ENCODE data around the gene MZF1.
A peak's percentile ranks its signal among the peaks of the same experiment; 100 is the strongest.
"Not testable (repeated sequence)": the region's sequence is repeated elsewhere in the genome, so short reads cannot be mapped to it uniquely, and the experiment has no call there.

The MZF1 gene

GRCh38 chr19:58572818-58573657 lies at the start of gene MZF1:
Gene MZF1, minus strand, starts transcription at chr19:58573335. Its CDS starts 1,946 bp downstream, at chr19:58571389.
- peak; percentile 99 for DNase-seq (ENCODE audit: low read depth)

DNA sequence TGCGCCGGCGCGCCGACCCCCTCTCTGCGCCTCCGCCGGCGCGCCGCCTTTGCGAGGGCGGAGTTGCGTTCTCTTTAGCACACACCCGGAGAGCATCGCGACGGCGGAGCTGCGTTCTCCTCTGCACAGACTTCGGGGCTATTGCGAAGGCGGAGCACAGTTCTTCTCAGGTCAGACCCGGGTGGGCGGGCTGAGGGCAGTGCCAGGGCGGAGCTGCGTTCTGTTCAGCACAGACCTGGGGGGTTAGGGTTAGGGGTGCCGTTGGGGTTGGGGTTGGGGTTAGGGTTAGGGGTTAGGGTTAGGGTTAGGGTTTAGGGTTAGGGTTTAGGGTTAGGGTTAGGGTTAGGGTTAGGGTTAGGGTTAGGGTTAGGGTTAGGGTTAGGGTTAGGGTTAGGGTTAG lies 34.1 kb upstream of the MZF1 start:
- not testable (repeated sequence) for DNase-seq (ENCODE audit: low read depth)

- not testable (repeated sequence) for DNase-seq (ENCODE audit: low read depth)
Observed at GRCh38 chr19:58606251-58606896, 33.2 kb upstream of the MZF1 start.

DNA sequence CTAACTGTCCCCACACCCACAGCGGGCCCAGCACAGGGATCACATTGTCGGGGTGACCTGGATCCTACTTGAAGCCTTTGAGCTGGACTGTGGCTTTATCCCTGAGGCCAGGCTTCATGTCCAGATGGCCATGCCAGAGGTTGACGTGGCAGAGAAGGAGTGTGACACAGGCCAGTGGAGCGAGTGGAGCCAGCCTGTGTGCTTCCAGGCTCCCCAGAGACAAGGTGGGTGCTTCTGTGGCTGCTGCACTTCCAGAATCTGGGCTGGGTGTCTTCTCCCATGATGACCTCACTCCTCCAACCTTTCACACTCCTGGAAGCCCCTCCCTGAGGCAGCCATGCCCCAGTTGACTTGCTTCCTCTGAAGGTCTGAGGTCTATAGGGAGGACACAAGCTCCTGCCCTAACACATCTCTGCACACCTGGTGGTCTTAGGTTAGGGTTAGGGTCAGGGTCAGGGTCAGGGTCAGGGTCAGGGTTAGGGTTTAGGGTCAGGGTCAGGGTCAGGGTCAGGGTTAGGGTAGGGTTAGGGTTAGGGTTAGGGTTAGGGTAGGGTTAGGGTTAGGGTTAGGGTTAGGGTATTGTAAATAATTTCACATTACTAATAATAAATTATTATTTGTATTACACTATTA lies 13.1 kb upstream of the MZF1 start:
- DNase-seq (ENCODE audit: low read depth), result no peak

- no peak for DNase-seq (ENCODE audit: low read depth)
Observed at GRCh38 chr19:58585442-58586132, 12.5 kb upstream of the MZF1 start.

DNA sequence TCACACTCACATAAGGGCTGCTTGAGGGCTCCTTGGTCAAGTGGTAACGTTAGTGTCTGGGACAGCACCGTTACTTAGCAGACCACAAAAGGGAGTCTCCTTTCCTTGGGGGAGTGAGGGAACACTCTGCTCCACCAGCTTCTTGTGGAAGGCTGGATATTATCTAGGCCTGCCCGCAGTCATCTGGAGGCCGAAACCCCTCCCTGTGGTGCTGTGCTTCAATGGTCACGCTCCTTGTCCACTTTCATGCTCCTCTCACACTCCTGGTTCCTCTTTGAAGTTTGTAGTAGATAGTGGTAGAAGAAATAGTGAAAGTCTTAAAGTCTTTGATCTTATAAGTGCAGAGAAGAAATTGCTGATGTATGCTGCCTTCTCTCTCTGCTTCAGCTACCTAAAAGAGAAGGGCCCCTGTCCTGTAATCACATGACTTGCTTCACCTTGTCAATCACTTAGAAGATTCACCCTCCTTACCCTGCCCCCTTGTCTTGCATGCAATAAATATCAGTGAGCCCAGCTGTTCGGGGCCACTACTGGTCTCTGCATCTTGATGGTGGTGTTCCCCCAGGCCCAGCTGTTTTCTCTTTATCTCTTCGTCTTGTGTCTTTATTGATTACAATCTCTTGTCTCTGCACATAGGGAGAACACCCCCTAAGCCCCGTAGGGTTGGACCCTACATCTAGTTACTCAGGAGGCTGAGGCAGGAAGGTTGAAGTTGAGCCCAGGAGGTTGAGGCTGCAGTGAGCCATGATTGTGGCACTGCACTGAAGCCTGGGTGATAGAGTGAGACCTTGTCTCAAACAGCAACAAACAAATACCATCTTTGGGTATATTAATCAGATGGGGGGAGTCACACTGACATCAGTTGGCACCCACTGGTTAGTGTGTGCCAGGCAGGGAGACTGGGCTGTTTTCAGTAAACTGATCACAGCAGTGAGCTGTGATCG lies 11.6 kb upstream of the MZF1 start:
- DNase-seq (ENCODE audit: low read depth), result no peak

GRCh38 chr19:58582985-58583384 lies 9.8 kb upstream of the MZF1 start:
- DNase-seq (ENCODE audit: low read depth), result no peak

- peak; percentile 85 for DNase-seq (ENCODE audit: low read depth)
Observed at GRCh38 chr19:58581227-58582141, 8.3 kb upstream of the MZF1 start.

DNA sequence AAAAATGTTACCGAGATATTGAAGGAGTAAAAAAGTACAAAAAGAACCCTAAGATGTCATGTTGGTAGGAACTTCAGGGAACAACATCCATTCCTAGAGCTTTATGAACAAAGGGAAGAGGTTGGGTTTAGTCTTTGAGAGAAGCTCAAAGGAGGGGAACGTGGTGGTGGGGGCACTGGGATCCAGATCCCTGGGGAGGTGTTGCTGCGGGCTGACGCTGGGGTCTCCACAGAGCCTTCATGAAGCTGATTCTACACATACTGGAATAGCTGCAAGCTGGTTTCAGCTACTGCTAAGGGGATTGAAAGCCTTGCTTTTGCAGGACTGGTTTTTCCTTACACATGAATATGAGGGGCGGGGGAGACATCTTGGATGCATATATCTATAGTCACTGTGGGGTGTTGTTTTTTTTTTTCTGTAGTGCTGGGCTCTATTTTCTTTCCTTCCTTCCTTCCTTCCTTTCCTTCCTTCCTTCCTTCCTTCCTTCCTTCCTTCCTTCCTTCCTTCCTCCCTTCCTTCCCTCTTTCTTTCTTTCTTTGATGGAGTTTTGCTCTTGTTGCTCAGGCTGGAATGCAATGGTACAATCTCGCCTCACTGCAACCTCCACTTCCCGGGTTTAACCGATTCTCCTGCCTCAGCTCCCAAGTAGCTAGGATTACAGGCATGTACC lies 6.5 kb upstream of the MZF1 start:
- no peak for DNase-seq (ENCODE audit: low read depth)

DNA sequence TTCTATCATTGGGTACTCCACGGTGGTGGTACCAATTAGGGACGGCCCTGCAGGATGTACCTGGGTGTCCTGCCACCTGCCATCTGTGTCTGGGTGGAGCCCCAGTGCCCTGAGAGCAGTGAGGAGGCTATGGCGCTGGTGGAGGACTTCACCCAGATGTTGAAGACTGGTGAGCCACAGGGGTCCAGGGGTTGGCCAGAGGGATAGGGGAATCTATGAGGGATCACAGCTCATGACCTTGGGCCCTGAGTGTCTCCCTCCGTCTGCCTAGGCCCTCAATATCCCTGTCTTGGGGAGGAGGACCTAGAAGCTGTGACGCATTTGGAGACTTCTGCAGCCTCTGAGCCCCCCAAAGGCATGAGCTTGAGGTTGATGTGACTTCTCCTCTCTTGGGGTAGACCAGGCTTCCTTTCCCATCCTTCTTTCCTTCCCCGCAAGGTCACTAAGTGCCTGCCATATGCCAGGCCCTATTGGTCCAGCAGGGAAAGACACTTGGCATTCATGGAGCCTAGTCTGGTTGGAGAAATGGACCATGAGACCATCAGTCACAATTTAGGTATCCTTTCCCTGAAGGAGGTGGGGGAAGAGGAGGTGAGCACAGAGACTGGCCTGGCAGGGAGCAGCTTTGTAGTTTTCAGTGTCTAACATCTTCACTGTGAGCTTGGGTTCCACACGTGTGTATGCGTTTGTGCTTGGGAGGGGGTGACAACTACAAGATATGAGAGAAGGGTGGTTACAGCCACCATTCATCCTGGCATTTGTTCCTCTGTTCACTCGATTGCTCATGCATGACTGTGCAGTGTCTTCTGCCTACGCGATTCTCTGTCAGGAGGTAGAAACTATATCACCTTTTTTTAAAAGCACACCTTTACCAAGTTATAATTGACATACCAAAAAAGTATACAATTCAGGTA lies 5.1 kb upstream of the MZF1 start:
- no peak for DNase-seq (ENCODE audit: low read depth)

DNA sequence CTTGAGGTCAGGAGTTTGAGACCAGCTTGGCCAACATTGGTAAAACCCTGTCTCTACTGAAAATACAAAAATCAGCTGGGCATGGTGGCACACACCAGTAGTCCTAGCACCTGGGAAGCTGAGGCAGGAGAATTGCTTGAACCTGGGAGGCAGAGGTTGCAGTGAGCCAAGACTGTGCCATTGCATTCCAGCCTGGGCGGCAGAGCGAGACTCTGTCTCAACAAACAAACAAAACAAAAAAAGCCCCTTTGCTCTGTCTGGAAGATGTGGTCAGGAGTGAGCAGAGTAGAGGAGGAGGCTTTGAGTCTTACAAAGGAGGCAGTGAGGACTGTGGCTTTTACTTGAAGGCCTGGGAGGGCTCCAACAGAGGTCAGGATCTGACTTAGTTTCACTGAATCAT lies 4.4 kb upstream of the MZF1 start:
- DNase-seq (ENCODE audit: low read depth), result not testable (repeated sequence)

GRCh38 chr19:58575183-58576041 lies 2.3 kb upstream of the MZF1 start:
- DNase-seq (ENCODE audit: low read depth), result peak; percentile 60

GRCh38 chr19:58573658-58574164 lies 576 bp upstream of the MZF1 start:
- DNase-seq (ENCODE audit: low read depth), result no peak

- DNase-seq (ENCODE audit: low read depth), result no peak
Observed at GRCh38 chr19:58572026-58572817, 913 bp downstream of the MZF1 start.

DNA sequence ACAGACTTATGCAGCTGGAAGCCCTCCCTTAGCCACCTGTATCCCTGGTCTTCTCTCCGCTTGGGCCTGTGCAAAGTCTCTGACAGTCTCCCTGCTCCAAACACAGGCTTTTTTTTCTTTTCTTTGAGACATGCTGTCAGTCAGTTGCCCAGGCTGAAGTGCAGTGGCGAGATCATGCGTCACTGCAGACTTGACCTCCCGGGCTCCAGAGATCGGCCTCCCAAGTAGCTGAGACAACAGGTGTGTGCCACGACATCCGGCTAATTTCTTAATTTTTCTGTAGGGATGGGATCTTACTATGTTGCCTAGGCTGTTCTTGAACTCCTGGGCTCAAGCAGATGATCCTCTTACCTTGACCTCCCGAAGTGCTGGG lies 1.6 kb downstream of the MZF1 start:
- no peak for DNase-seq (ENCODE audit: low read depth)

GRCh38 chr19:58570770-58571574 lies 2.2 kb downstream of the MZF1 start:
- no peak for DNase-seq (ENCODE audit: low read depth)

Data from activated gamma-delta T cell treated with anti-CD3 and anti-CD28 coated beads, Interleukin-2, amount 50 U/mL, for 16 hours (primary cell).